ENCODE measurements around the gene XYLT1. TPM values are rescaled to one million over a fixed set of nuclear protein-coding genes. Genes with fewer than 3 reads are reported as not detected.

XYLT1 gene
- total RNA-seq, 1 experiment from 2014 or later = 25.0 TPM

DNA sequence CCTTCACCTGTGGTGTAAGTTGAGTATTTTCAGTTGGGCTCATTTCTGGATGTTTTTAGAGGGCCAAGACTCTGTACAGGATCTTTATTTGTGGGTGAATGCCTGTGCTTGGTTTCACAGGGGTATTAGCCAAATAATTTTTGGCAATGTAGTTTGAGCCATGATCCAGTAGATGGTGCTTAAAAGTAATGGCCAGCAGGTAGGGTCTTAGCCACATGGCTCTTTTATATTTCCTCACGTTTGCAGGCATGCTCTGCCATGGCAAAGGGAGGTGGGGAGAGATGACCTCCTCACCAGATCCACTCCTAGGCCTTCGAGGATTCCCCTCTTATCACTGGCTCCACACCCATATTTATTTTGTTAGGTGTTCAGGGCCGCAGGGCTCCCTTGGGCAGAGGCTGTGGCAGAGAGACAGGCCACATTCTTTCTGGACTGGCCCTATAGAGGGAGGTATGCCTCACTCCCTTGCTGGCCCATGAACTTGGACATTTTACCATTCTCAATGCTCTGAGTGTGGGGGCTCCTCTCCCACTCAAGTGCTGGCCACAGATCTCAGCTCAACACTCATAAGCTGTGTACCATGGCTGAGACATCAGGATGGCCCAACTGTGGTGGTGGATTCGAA, 417.1 kb downstream of the XYLT1 start:
- CTCF ChIA-PET = interaction anchor here (0.6 to 1.7 kb wide), 2 partner anchors 22 to 52 kb away, joined by 3 to 4 read pairs; no protein-coding TSS in a partner anchor
- DNase-seq (ENCODE audit: low spot score) (no peak), ATAC-seq (peak; percentile 78)
- Mint-ChIP-seq H3K4me1 (peaks cover 3% of the 10 kb centered on the region; the same call in 1 of the 2 replicates), H3K27me3 (ENCODE audit: low read depth) (no peaks in the 10 kb centered on the region), H3K9me3 (peaks cover 14% of the 10 kb centered on the region), H3K27ac (no peak overlapping the region), H3K36me3 (peaks cover 8% of the 10 kb centered on the region), H3K4me3 (no peak overlapping the region)
- TF ChIP-seq MXD4 (CRISPR knock-in tag; IDR thresholded peaks at IDR 0.05; ENCODE audit: borderline replicate concordance) = no peak
- TF ChIP-seq, protein P1, sequence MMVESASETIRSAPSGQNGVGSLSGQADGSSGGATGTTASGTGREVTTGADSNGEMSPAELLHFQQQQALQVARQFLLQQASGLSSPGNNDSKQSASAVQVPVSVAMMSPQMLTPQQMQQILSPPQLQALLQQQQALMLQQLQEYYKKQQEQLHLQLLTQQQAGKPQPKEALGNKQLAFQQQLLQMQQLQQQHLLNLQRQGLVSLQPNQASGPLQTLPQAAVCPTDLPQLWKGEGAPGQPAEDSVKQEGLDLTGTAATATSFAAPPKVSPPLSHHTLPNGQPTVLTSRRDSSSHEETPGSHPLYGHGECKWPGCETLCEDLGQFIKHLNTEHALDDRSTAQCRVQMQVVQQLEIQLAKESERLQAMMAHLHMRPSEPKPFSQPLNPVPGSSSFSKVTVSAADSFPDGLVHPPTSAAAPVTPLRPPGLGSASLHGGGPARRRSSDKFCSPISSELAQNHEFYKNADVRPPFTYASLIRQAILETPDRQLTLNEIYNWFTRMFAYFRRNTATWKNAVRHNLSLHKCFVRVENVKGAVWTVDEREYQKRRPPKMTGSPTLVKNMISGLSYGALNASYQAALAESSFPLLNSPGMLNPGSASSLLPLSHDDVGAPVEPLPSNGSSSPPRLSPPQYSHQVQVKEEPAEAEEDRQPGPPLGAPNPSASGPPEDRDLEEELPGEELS (CRISPR knock-in tag; IDR thresholded peaks at IDR 0.05) = no peak
- TF ChIP-seq, protein P2, sequence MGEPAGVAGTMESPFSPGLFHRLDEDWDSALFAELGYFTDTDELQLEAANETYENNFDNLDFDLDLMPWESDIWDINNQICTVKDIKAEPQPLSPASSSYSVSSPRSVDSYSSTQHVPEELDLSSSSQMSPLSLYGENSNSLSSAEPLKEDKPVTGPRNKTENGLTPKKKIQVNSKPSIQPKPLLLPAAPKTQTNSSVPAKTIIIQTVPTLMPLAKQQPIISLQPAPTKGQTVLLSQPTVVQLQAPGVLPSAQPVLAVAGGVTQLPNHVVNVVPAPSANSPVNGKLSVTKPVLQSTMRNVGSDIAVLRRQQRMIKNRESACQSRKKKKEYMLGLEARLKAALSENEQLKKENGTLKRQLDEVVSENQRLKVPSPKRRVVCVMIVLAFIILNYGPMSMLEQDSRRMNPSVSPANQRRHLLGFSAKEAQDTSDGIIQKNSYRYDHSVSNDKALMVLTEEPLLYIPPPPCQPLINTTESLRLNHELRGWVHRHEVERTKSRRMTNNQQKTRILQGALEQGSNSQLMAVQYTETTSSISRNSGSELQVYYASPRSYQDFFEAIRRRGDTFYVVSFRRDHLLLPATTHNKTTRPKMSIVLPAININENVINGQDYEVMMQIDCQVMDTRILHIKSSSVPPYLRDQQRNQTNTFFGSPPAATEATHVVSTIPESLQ (CRISPR knock-in tag; IDR thresholded peaks at IDR 0.05) = no peak
- POLR2A ChIA-PET = no interaction called here
